ENCODE measurements around the gene ZBED2. TPM values are rescaled to one million over a fixed set of nuclear protein-coding genes. Genes with fewer than 3 reads are reported as not detected.
A peak's percentile ranks its signal among the peaks of the same experiment; 100 is the strongest.

Gene ZBED2
- total and polyA plus RNA-seq, 2 experiments from 2014 or later, result not detected

DNA sequence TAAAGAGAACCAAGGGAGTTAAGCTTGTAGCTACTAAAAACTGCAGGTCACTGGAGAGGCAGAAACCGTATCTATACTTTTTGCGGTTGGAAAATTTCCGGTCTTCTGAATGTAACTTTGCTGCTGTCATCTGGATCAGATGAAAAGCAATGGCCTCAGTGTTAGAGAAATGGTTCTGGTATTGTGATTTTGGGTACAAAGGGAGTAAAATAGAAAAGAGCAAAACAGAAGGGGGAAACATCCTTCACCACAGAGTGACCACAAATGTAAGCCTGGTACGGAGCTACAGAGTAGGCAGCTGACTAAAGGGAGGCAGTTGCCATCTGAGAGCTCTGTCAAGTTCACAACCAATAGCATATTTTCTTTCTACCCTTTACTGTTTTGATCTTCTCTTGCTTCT, 47.5 kb downstream of the ZBED2 start:
- Histone ChIP-seq H3K36me3 (ENCODE audit: insufficient read depth) (no peaks in the 10 kb centered on the region), H3K9me2 (ENCODE audit: insufficient read depth) (no peaks in the 10 kb centered on the region), H3K4me1 (ENCODE audit: insufficient read depth) (peaks cover 17% of the 10 kb centered on the region), H2AFZ (peak overlapping the region; percentile 57; the same call in 1 of the 2 replicates), H3K79me2 (replicated peaks; ENCODE audit: insufficient read depth) (no peaks in the 10 kb centered on the region), H3F3A (replicated peaks; ENCODE audit: low read depth) (no peaks in the 10 kb centered on the region), H3K4me3 (no peak overlapping the region), H4K20me1 (replicated peaks; ENCODE audit: insufficient read depth) (no peaks in the 10 kb centered on the region), H3K27me3 (ENCODE audit: insufficient read depth) (no peaks in the 10 kb centered on the region), H3K4me2 (no peak overlapping the region), H3K27ac (ENCODE audit: low read depth) (no peak overlapping the region)
- Mint-ChIP-seq H3K4me1 (no peaks in the 10 kb centered on the region), H3K27ac (no peak overlapping the region), H3K36me3 (ENCODE audit: low read depth) (no peaks in the 10 kb centered on the region), H3K27me3 (ENCODE audit: insufficient read depth, low read depth, poor library complexity) (peaks cover under 1% of the 10 kb centered on the region), H3K9me3 (no peaks in the 10 kb centered on the region), H3K4me3 (no peak overlapping the region)
- TF ChIP-seq STAT1 (IDR thresholded peaks at IDR 0.05; ENCODE audit: unreplicated experiment) (no peak), CREB1 (CRISPR knock-in tag; IDR thresholded peaks at IDR 0.05; ENCODE audit: low read depth) (no peak), ZNF331 (CRISPR knock-in tag; IDR thresholded peaks at IDR 0.05; ENCODE audit: low read depth) (no peak), JUNB (IDR thresholded peaks at IDR 0.05; ENCODE audit: unreplicated experiment) (no peak), NANOG (IDR thresholded peaks at IDR 0.05; ENCODE audit: borderline replicate concordance) (no peak), ZNF114 (CRISPR knock-in tag; IDR thresholded peaks at IDR 0.05) (no peak), REST (IDR thresholded peaks at IDR 0.05; ENCODE audit: unreplicated experiment) (no peak), EZH2 (IDR thresholded peaks at IDR 0.05; ENCODE audit: low read depth, unreplicated experiment) (no peak), EZH2phosphoT487 (IDR thresholded peaks at IDR 0.05; ENCODE audit: unreplicated experiment) (no peak)
- TF ChIP-seq, protein P1, sequence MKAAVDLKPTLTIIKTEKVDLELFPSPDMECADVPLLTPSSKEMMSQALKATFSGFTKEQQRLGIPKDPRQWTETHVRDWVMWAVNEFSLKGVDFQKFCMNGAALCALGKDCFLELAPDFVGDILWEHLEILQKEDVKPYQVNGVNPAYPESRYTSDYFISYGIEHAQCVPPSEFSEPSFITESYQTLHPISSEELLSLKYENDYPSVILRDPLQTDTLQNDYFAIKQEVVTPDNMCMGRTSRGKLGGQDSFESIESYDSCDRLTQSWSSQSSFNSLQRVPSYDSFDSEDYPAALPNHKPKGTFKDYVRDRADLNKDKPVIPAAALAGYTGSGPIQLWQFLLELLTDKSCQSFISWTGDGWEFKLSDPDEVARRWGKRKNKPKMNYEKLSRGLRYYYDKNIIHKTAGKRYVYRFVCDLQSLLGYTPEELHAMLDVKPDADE (IDR thresholded peaks at IDR 0.05), result no peak
- TF ChIP-seq, protein P2, sequence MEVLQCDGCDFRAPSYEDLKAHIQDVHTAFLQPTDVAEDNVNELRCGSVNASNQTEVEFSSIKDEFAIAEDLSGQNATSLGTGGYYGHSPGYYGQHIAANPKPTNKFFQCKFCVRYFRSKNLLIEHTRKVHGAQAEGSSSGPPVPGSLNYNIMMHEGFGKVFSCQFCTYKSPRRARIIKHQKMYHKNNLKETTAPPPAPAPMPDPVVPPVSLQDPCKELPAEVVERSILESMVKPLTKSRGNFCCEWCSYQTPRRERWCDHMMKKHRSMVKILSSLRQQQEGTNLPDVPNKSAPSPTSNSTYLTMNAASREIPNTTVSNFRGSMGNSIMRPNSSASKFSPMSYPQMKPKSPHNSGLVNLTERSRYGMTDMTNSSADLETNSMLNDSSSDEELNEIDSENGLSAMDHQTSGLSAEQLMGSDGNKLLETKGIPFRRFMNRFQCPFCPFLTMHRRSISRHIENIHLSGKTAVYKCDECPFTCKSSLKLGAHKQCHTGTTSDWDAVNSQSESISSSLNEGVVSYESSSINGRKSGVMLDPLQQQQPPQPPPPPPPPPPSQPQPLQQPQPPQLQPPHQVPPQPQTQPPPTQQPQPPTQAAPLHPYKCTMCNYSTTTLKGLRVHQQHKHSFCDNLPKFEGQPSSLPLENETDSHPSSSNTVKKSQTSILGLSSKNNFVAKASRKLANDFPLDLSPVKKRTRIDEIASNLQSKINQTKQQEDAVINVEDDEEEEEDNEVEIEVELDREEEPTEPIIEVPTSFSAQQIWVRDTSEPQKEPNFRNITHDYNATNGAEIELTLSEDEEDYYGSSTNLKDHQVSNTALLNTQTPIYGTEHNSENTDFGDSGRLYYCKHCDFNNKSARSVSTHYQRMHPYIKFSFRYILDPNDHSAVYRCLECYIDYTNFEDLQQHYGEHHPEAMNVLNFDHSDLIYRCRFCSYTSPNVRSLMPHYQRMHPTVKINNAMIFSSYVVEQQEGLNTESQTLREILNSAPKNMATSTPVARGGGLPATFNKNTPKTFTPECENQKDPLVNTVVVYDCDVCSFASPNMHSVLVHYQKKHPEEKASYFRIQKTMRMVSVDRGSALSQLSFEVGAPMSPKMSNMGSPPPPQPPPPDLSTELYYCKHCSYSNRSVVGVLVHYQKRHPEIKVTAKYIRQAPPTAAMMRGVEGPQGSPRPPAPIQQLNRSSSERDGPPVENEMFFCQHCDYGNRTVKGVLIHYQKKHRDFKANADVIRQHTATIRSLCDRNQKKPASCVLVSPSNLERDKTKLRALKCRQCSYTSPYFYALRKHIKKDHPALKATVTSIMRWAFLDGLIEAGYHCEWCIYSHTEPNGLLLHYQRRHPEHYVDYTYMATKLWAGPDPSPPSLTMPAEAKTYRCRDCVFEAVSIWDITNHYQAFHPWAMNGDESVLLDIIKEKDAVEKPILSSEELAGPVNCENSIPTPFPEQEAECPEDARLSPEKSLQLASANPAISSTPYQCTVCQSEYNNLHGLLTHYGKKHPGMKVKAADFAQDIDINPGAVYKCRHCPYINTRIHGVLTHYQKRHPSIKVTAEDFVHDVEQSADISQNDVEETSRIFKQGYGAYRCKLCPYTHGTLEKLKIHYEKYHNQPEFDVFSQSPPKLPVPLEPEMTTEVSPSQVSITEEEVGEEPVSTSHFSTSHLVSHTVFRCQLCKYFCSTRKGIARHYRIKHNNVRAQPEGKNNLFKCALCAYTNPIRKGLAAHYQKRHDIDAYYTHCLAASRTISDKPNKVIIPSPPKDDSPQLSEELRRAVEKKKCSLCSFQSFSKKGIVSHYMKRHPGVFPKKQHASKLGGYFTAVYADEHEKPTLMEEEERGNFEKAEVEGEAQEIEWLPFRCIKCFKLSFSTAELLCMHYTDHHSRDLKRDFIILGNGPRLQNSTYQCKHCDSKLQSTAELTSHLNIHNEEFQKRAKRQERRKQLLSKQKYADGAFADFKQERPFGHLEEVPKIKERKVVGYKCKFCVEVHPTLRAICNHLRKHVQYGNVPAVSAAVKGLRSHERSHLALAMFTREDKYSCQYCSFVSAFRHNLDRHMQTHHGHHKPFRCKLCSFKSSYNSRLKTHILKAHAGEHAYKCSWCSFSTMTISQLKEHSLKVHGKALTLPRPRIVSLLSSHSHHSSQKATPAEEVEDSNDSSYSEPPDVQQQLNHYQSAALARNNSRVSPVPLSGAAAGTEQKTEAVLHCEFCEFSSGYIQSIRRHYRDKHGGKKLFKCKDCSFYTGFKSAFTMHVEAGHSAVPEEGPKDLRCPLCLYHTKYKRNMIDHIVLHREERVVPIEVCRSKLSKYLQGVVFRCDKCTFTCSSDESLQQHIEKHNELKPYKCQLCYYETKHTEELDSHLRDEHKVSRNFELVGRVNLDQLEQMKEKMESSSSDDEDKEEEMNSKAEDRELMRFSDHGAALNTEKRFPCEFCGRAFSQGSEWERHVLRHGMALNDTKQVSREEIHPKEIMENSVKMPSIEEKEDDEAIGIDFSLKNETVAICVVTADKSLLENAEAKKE (CRISPR knock-in tag; IDR thresholded peaks at IDR 0.05), result no peak
- no peak for DNase-seq (ENCODE audit: low spot score)
- ATAC-seq, result no peak

Measured in GM23338 (cell line).